Hepatocyte (in vitro differentiated cells): ENCODE data around the gene WDFY2.
"Not testable (repeated sequence)": the region's sequence is repeated elsewhere in the genome, so short reads cannot be mapped to it uniquely, and the experiment has no call there.

Experiments
- CTCF ChIP-seq: fragments of 200-600 bp; sonication (generic); IDR thresholded peaks from 2 replicates; pipeline ENCODE4 v1.5.1; 2016; ENCODE audit warnings: antibody characterized with exemption, mild to moderate bottlenecking; ENCODE audit not compliant: poor library complexity
- EZH2 ChIP-seq: fragments of 200-600 bp; sonication (generic); IDR thresholded peaks from 2 replicates; pipeline ENCODE4 v1.6.1; 2016; ENCODE audit warnings: antibody characterized with exemption, mild to moderate bottlenecking, borderline replicate concordance
- EZH2phosphoT487 ChIP-seq: fragments of 200-600 bp; sonication (generic); IDR thresholded peaks from one replicate; pipeline ENCODE4 v1.6.1; 2018; ENCODE audit warnings: antibody characterized with exemption, mild to moderate bottlenecking, low read depth, moderate library complexity; ENCODE audit not compliant: unreplicated experiment, severe bottlenecking

- TF ChIP-seq CTCF, EZH2, EZH2phosphoT487: not testable (repeated sequence)
Measured at GRCh38 chr13:51545446-51545845, 38.8 kb upstream of the WDFY2 start.
